H1 (cell line): ENCODE data around the gene C22orf39. TPM values are rescaled to one million over a fixed set of nuclear protein-coding genes. Genes with fewer than 3 reads are reported as not detected.

Source experiments
- CTCF ChIA-PET: fragments of 300-600 bp; sonication (Branson Sonifier 250); formaldehyde crosslinking; loops from one replicate; lab custom pipeline; 2021; ENCODE audit not compliant: partially characterized antibody; lab: Charles Lee
- POLR2A ChIA-PET: fragments of 300-600 bp; sonication (Branson Sonifier 250); formaldehyde crosslinking; loops from one replicate; lab custom pipeline; 2021; ENCODE audit warnings: inconsistent platforms; ENCODE audit not compliant: partially characterized antibody; lab: Charles Lee
- DNase-seq, 2 experiments: peaks; one replicate each; pipeline versions ENCODE4 v3.0.0 to v3.0.0-alpha.2; 2010 to 2022; ENCODE audit warnings: low spot score in 2 of 2, low read depth in 1 of 2, mixed read lengths in 1 of 2
- FAIRE-seq: peaks from 2 replicates; lab custom pipeline; 2011; peaks lifted over from hg19 to GRCh38; lab: Jason Lieb, UNC
- H2AFZ ChIP-seq: 2 replicates; pipeline ENCODE4 v1.8.1; 2012; ENCODE audit warnings: low read length, inconsistent platforms
- H2AK5ac ChIP-seq: 2 replicates; pipeline ENCODE4 v1.6.1; 2013; ENCODE audit warnings: low read depth, low read length
- H2BK120ac ChIP-seq: replicated peaks from 2 replicates; pipeline ENCODE3; 2013; ENCODE audit warnings: low read depth, low read length, inconsistent platforms
- H2BK12ac ChIP-seq: 2 replicates; pipeline ENCODE4 v1.6.1; 2013; ENCODE audit warnings: low read depth, low read length
- H2BK15ac ChIP-seq: 2 replicates; pipeline ENCODE4 v1.6.1; 2013; ENCODE audit warnings: low read length
- H2BK20ac ChIP-seq: 2 replicates; pipeline ENCODE4 v1.6.1; 2013; ENCODE audit warnings: low read length
- H2BK5ac ChIP-seq: 2 replicates; pipeline ENCODE4 v1.6.1; 2013; ENCODE audit warnings: low read depth, low read length
- H3K14ac ChIP-seq: 2 replicates; pipeline ENCODE4 v1.6.1; 2013; ENCODE audit warnings: inconsistent platforms; ENCODE audit not compliant: insufficient read length
- H3K18ac ChIP-seq: 2 replicates; pipeline ENCODE4 v1.6.1; 2013; ENCODE audit warnings: low read length; ENCODE audit errors: extremely low read depth
- H3K23ac ChIP-seq: 2 replicates; pipeline ENCODE4 v1.6.1; 2013; ENCODE audit warnings: inconsistent platforms; ENCODE audit not compliant: insufficient read length
- H3K23me2 ChIP-seq: 2 replicates; pipeline ENCODE4 v1.6.1; 2013; ENCODE audit warnings: low read depth, low read length
- H3K27ac ChIP-seq: 2 replicates; pipeline ENCODE4 v1.6.1; 2011; ENCODE audit warnings: low read depth, low read length, inconsistent platforms
- H3K27me3 ChIP-seq, 4 experiments: replicated peaks in 1 of 4; 1 replicate in 1 of 4; 2 replicates in 3 of 4; pipeline versions ENCODE4 v1.6.1 to v1.8.1; 2011 to 2013; ENCODE audit warnings: low read length in 3 of 4, mild to moderate bottlenecking in 3 of 4, inconsistent platforms in 2 of 4, mixed read lengths in 2 of 4, moderate library complexity in 1 of 4; ENCODE audit not compliant: control insufficient read depth in 3 of 4, insufficient read depth in 3 of 4; ENCODE audit errors: extremely low read depth in 1 of 4
- H3K36me3 ChIP-seq, 4 experiments: 2 replicates each; pipeline versions ENCODE4 v1.6.1 to v1.8.1; 2011 to 2013; ENCODE audit warnings: mild to moderate bottlenecking in 4 of 4, low read length in 3 of 4, moderate library complexity in 2 of 4, control low read depth in 1 of 4, inconsistent platforms in 1 of 4; ENCODE audit not compliant: insufficient read depth in 4 of 4, control insufficient read depth in 2 of 4
- H3K4ac ChIP-seq: replicated peaks from 2 replicates; pipeline ENCODE3; 2013; ENCODE audit warnings: low read length, low read depth, mixed read lengths, inconsistent platforms; ENCODE audit not compliant: insufficient read length
- H3K4me1 ChIP-seq, 4 experiments: replicated peaks in 1 of 4; 1 replicate in 1 of 4; 2 replicates in 3 of 4; pipeline versions ENCODE4 v1.6.1 to v1.8.1; 2011 to 2013; ENCODE audit warnings: low read length in 3 of 4, inconsistent platforms in 2 of 4, mixed read lengths in 1 of 4; ENCODE audit not compliant: insufficient read depth in 4 of 4, control insufficient read depth in 3 of 4
- H3K4me2 ChIP-seq, 2 experiments: 2 replicates each; pipeline versions ENCODE4 v1.6.1 to v1.8.1; 2011 to 2013; ENCODE audit warnings: low read depth in 2 of 2, low read length in 2 of 2, control low read depth in 1 of 2, inconsistent platforms in 1 of 2, mild to moderate bottlenecking in 1 of 2; ENCODE audit not compliant: insufficient read depth in 1 of 2
- H3K4me3 ChIP-seq, 4 experiments: fragments of 200-600, 300-600 bp in 1 of 4; sonication (generic), shearing (Covaris generic), sonication (Bioruptor Twin) in 1 of 4; 2 replicates each; pipeline versions ENCODE4 v1.5.1 to v1.8.1; 2011 to 2016; ENCODE audit warnings: low read length in 4 of 4, low read depth in 3 of 4, control low read depth in 2 of 4, inconsistent platforms in 2 of 4, mild to moderate bottlenecking in 2 of 4, mixed read lengths in 1 of 4, moderate library complexity in 1 of 4; ENCODE audit not compliant: insufficient read depth in 2 of 4; ENCODE audit errors: extremely low read depth in 1 of 4
- H3K56ac ChIP-seq: replicated peaks from 2 replicates; pipeline ENCODE3; 2013; ENCODE audit warnings: low read depth, mild to moderate bottlenecking, mixed read lengths, low read length, inconsistent platforms; ENCODE audit not compliant: insufficient read length
- H3K79me1 ChIP-seq: 2 replicates; pipeline ENCODE4 v1.6.1; 2013; ENCODE audit warnings: low read depth, low read length, control low read depth
- H3K79me2 ChIP-seq, 2 experiments: 2 replicates each; pipeline versions ENCODE4 v1.6.1 to v1.8.1; 2012 to 2013; ENCODE audit warnings: low read length in 2 of 2, mild to moderate bottlenecking in 2 of 2, inconsistent platforms in 1 of 2; ENCODE audit not compliant: insufficient read depth in 2 of 2, control insufficient read depth in 1 of 2
- H3K9ac ChIP-seq, 4 experiments: replicated peaks in 1 of 4; 1 replicate in 1 of 4; 2 replicates in 3 of 4; pipeline versions ENCODE4 v1.6.1 to v1.8.1; 2011 to 2013; ENCODE audit warnings: low read depth in 3 of 4, low read length in 3 of 4, control low read depth in 2 of 4, mild to moderate bottlenecking in 2 of 4, moderate library complexity in 2 of 4, inconsistent platforms in 1 of 4; ENCODE audit errors: extremely low read depth in 1 of 4
- H3K9me3 ChIP-seq, 2 experiments: 2 replicates each; pipeline versions ENCODE4 v1.6.1 to v1.8.1; 2012 to 2013; ENCODE audit warnings: mild to moderate bottlenecking in 2 of 2, moderate library complexity in 2 of 2, control low read depth in 1 of 2, inconsistent platforms in 1 of 2, low read depth in 1 of 2, low read length in 1 of 2, mixed read lengths in 1 of 2; ENCODE audit not compliant: insufficient read depth in 2 of 2
- H4K20me1 ChIP-seq, 2 experiments: replicated peaks in 1 of 2; 2 replicates each; pipeline versions ENCODE3 to v1.8.1; 2011 to 2013; ENCODE audit warnings: inconsistent platforms in 2 of 2, low read length in 2 of 2, mild to moderate bottlenecking in 1 of 2; ENCODE audit not compliant: insufficient read depth in 2 of 2, control insufficient read depth in 1 of 2
- H4K5ac ChIP-seq: 2 replicates; pipeline ENCODE4 v1.6.1; 2013; ENCODE audit warnings: low read length, low read depth, mixed read lengths, inconsistent platforms; ENCODE audit not compliant: insufficient read length
- H4K8ac ChIP-seq: 2 replicates; pipeline ENCODE4 v1.8.0; 2013; ENCODE audit warnings: mild to moderate bottlenecking, moderate library complexity, low read length, inconsistent platforms; ENCODE audit not compliant: insufficient read depth; ENCODE audit errors: extremely low read depth
- H4K91ac ChIP-seq: replicated peaks from 2 replicates; pipeline ENCODE3; 2013; ENCODE audit warnings: low read length, mixed read lengths, inconsistent platforms; ENCODE audit not compliant: insufficient read length
- ASH2L ChIP-seq: fragments of 200-600, 300-600 bp; sonication (generic); IDR thresholded peaks from one replicate; pipeline ENCODE4 v1.7.1; 2017; ENCODE audit warnings: low read length
- CTBP2 ChIP-seq: IDR thresholded peaks from 2 replicates; pipeline ENCODE4 v1.7.0; 2011; ENCODE audit warnings: borderline replicate concordance, mild to moderate bottlenecking, moderate library complexity, mixed read lengths, low read length; ENCODE audit not compliant: insufficient read depth, insufficient read length
- GABPA ChIP-seq: IDR thresholded peaks from 2 replicates; pipeline ENCODE4 v1.6.1; 2011; ENCODE audit warnings: mild to moderate bottlenecking, low read length, moderate library complexity, borderline replicate concordance; ENCODE audit not compliant: insufficient read depth
- GTF2F1 ChIP-seq: IDR thresholded peaks from 2 replicates; pipeline ENCODE4 v1.6.1; 2012; ENCODE audit warnings: low read depth, low read length, improper control_type of control experiment, borderline replicate concordance
- MAX ChIP-seq: IDR thresholded peaks from 2 replicates; pipeline ENCODE4 v1.6.1; 2012; ENCODE audit warnings: inconsistent platforms
- RBBP5 ChIP-seq: IDR thresholded peaks from 2 replicates; pipeline ENCODE4 v1.7.1; 2012; ENCODE audit warnings: low read depth, mild to moderate bottlenecking, inconsistent platforms, low read length, moderate library complexity, borderline replicate concordance
- RFX5 ChIP-seq: IDR thresholded peaks from 2 replicates; pipeline ENCODE4 v1.6.1; 2011; ENCODE audit warnings: low read depth, low read length, improper control_type of control experiment, borderline replicate concordance
- SP4 ChIP-seq: IDR thresholded peaks from 2 replicates; pipeline ENCODE4 v1.6.1; 2012; ENCODE audit warnings: low read length, inconsistent platforms
- SRF ChIP-seq: IDR thresholded peaks from 2 replicates; pipeline ENCODE4 v1.6.1; 2011; ENCODE audit warnings: mild to moderate bottlenecking, low read depth, low read length, moderate library complexity
- USF2 ChIP-seq: IDR thresholded peaks from 2 replicates; pipeline ENCODE4 v1.6.1; 2011; ENCODE audit warnings: low read length, improper control_type of control experiment
- WGBS, 2 experiments: shearing (Covaris generic) in 1 of 2; methylation state at CpG; one replicate each; pipeline versions ENCODE4 v1.1.6 to v1.1.7; 2013 to 2015; ENCODE audit warnings: low lambda C conversion rate in 2 of 2, mixed read lengths in 2 of 2, inconsistent platforms in 1 of 2, low coverage in 1 of 2, missing lambda C conversion rate in 1 of 2; ENCODE audit not compliant: insufficient replicate concordance in 2 of 2, insufficient coverage in 1 of 2, insufficient read length in 1 of 2; ENCODE audit errors: extremely low coverage in 1 of 2, missing lambda C conversion rate in 1 of 2; 5-methylcytosine and 5-hydroxymethylcytosine counted together
- polyA plus RNA-seq, 7 experiments: library from polyadenylated mRNA; depleted of rRNA in 3 of 7; stranded (reverse) in 5 of 7; unstranded in 2 of 7; fragments of >200 nt in 5 of 7; fragments of 200-250 nt in 2 of 7; gene quantifications; 1 replicate in 5 of 7; 2 replicates in 1 of 7; 4 replicates in 1 of 7; pipeline versions ENCODE4 v1.2.1 to v1.2.3, GENCODE V29; 2011 to 2013; ENCODE audit warnings: missing spikeins in 2 of 7, mixed read lengths in 2 of 7
- total RNA-seq: library from RNA; stranded (reverse); fragmentation: NEBNext Ultra II Directional; extraction: Animal tissue kit (Norgen Biotek cat#: 25700); gene quantifications from 2 replicates; pipeline ENCODE4 v1.2.1, GENCODE V29; 2021

Gene C22orf39
- total and polyA plus RNA-seq, 2 of the 8 experiments (the other 6 are each of a cell fraction or from before 2014, with no cell fraction given), result 22.7 to 27.7 TPM

GRCh38 chr22:19419464-19420178 is 27.9 kb downstream of the C22orf39 start:
- Histone ChIP-seq H3K14ac (no peak overlapping the region), H3K18ac (no peak overlapping the region), H2AFZ (no peak overlapping the region), H3K23me2 (no peaks in the 10 kb centered on the region; the same call in 1 of the 2 replicates), H4K5ac (no peak overlapping the region), H3K27ac (no peak overlapping the region), H3K4me3 (no peak overlapping the region), H2BK15ac (no peak overlapping the region), H2BK120ac (no peak overlapping the region), H2AK5ac (no peak overlapping the region), H3K4ac (no peak overlapping the region), H3K79me1 (peaks cover 16% of the 10 kb centered on the region), H4K8ac (no peak overlapping the region), H2BK5ac (no peak overlapping the region), H3K36me3 (no peaks in the 10 kb centered on the region), H3K9ac (no peak overlapping the region; a peak in 1 of 7 replicates), H3K23ac (no peak overlapping the region), H4K20me1 (peaks cover 15 to 25% of the 10 kb centered on the region in 2 experiments), H3K56ac (no peak overlapping the region), H3K4me1 (peaks cover 0 to 20% (median 7%) of the 10 kb centered on the region in 4 experiments; a peak in 6 of 7 replicates), H2BK12ac (no peak overlapping the region), H4K91ac (no peak overlapping the region), H3K27me3 (no peaks in the 10 kb centered on the region), H2BK20ac (no peak overlapping the region), H3K79me2 (peaks cover 22 to 98% of the 10 kb centered on the region in 2 experiments), H3K4me2 (no peak overlapping the region), H3K9me3 (no peaks in the 10 kb centered on the region)
- ChIA-PET POLR2A (interaction anchor here (1.0 to 4.8 kb wide), 3 partner anchors 13 to 28 kb away, joined by 3 to 38 read pairs (median 4); partner anchors contain the start of genes C22orf39, HIRA and MRPL40), CTCF (interaction anchor here (0.9 to 1.3 kb wide), 2 partner anchors 9 to 10 kb away, joined by 3 to 4 read pairs; no protein-coding TSS in a partner anchor)
- DNase-seq (no peak), FAIRE-seq (no peak)
- 84% methylated on average over 5 of the region's 5 CpGs; no CpG with 5 or more reads in 1 of the 2 experiments for WGBS, 2 experiments
- no peak for TF ChIP-seq ASH2L
- TF ChIP-seq RFX5, result no peak
- no peak for TF ChIP-seq RBBP5
- TF ChIP-seq SRF, result no peak
- TF ChIP-seq CTBP2, result no peak
- no peak for TF ChIP-seq USF2
- TF ChIP-seq MAX, result no peak
- no peak for TF ChIP-seq GTF2F1
- TF ChIP-seq GABPA, result no peak
- TF ChIP-seq SP4, result no peak
